OCI-LY7 (cell line): ENCODE results near the gene WWTR1.

Source experiments
- EZH2phosphoT487 ChIP-seq: fragments of 200-600 bp; sonication (generic); IDR thresholded peaks from 2 replicates; pipeline ENCODE4 v1.6.1; 2018; ENCODE audit warnings: low read depth, borderline replicate concordance, mild to moderate bottlenecking, mixed run types, antibody characterized with exemption, low read length, moderate library complexity, mixed read lengths
- TF ChIP-seq, protein P1 (sequence below): fragments of 200-600 bp; sonication (generic); conservative IDR thresholded peaks from 2 replicates; pipeline ENCODE4 v1.5.1; 2014; ENCODE audit warnings: mild to moderate bottlenecking, antibody characterized with exemption, low read length, moderate library complexity, mixed read lengths

DNA sequence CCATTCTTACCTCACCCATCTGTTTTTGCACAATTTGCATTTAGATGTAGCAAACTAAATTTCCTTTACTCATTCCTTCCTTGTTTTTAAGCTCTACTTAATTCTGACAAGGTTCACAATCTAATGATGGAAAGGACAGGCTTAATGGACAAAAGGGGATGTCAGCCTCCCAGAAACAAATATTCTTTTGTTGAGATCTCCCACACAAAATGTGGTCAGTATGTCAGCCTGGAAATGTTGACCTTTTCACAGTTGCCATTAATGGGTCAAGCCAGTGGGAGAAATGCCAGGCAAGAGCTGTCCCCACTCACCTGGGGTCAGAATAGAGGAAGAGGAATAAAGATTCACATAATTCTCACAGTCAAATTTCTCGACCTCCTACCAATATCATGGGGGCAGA lies 27.0 kb downstream of the WWTR1 start:
- TF ChIP-seq, protein P1, sequence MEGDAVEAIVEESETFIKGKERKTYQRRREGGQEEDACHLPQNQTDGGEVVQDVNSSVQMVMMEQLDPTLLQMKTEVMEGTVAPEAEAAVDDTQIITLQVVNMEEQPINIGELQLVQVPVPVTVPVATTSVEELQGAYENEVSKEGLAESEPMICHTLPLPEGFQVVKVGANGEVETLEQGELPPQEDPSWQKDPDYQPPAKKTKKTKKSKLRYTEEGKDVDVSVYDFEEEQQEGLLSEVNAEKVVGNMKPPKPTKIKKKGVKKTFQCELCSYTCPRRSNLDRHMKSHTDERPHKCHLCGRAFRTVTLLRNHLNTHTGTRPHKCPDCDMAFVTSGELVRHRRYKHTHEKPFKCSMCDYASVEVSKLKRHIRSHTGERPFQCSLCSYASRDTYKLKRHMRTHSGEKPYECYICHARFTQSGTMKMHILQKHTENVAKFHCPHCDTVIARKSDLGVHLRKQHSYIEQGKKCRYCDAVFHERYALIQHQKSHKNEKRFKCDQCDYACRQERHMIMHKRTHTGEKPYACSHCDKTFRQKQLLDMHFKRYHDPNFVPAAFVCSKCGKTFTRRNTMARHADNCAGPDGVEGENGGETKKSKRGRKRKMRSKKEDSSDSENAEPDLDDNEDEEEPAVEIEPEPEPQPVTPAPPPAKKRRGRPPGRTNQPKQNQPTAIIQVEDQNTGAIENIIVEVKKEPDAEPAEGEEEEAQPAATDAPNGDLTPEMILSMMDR: no peak
- no peak for TF ChIP-seq EZH2phosphoT487
